ENCODE data around the gene MYOM3.

Gene MYOM3

GRCh38 chr1:24126018-24126671 lies 14.2 kb upstream of the MYOM3 start:
- peaks cover 3% of the 10 kb centered on the region for H3K4me1 Mint-ChIP-seq (ENCODE audit: low read depth)
- no peaks in the 10 kb centered on the region for H3K9me3 Mint-ChIP-seq
- DNase-seq, result no peak
- no peak overlapping the region for H3K27ac Mint-ChIP-seq
- peaks cover 2% of the 10 kb centered on the region for H3K27me3 Mint-ChIP-seq
- H3K36me3 Mint-ChIP-seq (ENCODE audit: low read depth), result no peaks in the 10 kb centered on the region
- H3K4me3 Mint-ChIP-seq, result no peak overlapping the region

- DNase-seq, result no peak
- no peaks in the 10 kb centered on the region for H3K9me3 Mint-ChIP-seq
- no peak overlapping the region for H3K4me3 Mint-ChIP-seq
- no peak overlapping the region for H3K27ac Mint-ChIP-seq
- H3K27me3 Mint-ChIP-seq, result peaks cover 6% of the 10 kb centered on the region
- H3K36me3 Mint-ChIP-seq (ENCODE audit: low read depth), result no peaks in the 10 kb centered on the region
- H3K4me1 Mint-ChIP-seq (ENCODE audit: low read depth), result peaks cover 3% of the 10 kb centered on the region
These were observed 13.5 kb upstream of the MYOM3 start for GRCh38 chr1:24125456-24125855.

GRCh38 chr1:24124980-24125379 lies 13.0 kb upstream of the MYOM3 start:
- DNase-seq, result no peak
- H3K9me3 Mint-ChIP-seq, result no peaks in the 10 kb centered on the region
- H3K4me3 Mint-ChIP-seq, result no peak overlapping the region
- H3K36me3 Mint-ChIP-seq (ENCODE audit: low read depth), result no peaks in the 10 kb centered on the region
- no peak overlapping the region for H3K27ac Mint-ChIP-seq
- H3K27me3 Mint-ChIP-seq, result peaks cover 7% of the 10 kb centered on the region
- peaks cover 3% of the 10 kb centered on the region for H3K4me1 Mint-ChIP-seq (ENCODE audit: low read depth)

GRCh38 chr1:24123611-24124010 lies 11.7 kb upstream of the MYOM3 start:
- peaks cover 18% of the 10 kb centered on the region for H3K27me3 Mint-ChIP-seq
- no peak overlapping the region for H3K4me3 Mint-ChIP-seq
- H3K36me3 Mint-ChIP-seq (ENCODE audit: low read depth), result no peaks in the 10 kb centered on the region
- H3K4me1 Mint-ChIP-seq (ENCODE audit: low read depth), result peaks cover 3% of the 10 kb centered on the region
- H3K27ac Mint-ChIP-seq, result no peak overlapping the region
- no peaks in the 10 kb centered on the region for H3K9me3 Mint-ChIP-seq
- no peak for DNase-seq

GRCh38 chr1:24122776-24123175 lies 10.8 kb upstream of the MYOM3 start:
- H3K4me3 Mint-ChIP-seq, result no peak overlapping the region
- H3K4me1 Mint-ChIP-seq (ENCODE audit: low read depth), result peaks cover 3% of the 10 kb centered on the region
- no peak overlapping the region for H3K27ac Mint-ChIP-seq
- no peaks in the 10 kb centered on the region for H3K36me3 Mint-ChIP-seq (ENCODE audit: low read depth)
- H3K27me3 Mint-ChIP-seq, result peaks cover 22% of the 10 kb centered on the region
- DNase-seq, result no peak
- no peaks in the 10 kb centered on the region for H3K9me3 Mint-ChIP-seq

- Mint-ChIP-seq H3K27me3 (peaks cover 30% of the 10 kb centered on the region), H3K36me3 (ENCODE audit: low read depth) (no peaks in the 10 kb centered on the region), H3K4me1 (ENCODE audit: low read depth) (peaks cover under 1% of the 10 kb centered on the region), H3K4me3 (no peak overlapping the region), H3K9me3 (no peaks in the 10 kb centered on the region), H3K27ac (no peak overlapping the region)
- DNase-seq, result no peak
These were observed 9.5 kb upstream of the MYOM3 start for GRCh38 chr1:24121406-24121805.

- H3K27ac Mint-ChIP-seq, result no peak overlapping the region
- H3K4me1 Mint-ChIP-seq (ENCODE audit: low read depth), result no peaks in the 10 kb centered on the region
These were observed 9.0 kb upstream of the MYOM3 start for GRCh38 chr1:24120965-24121364.

GRCh38 chr1:24119859-24120756 lies 8.2 kb upstream of the MYOM3 start:
- DNase-seq, result no peak
- Mint-ChIP-seq H3K4me3 (no peak overlapping the region), H3K36me3 (ENCODE audit: low read depth) (no peaks in the 10 kb centered on the region), H3K9me3 (no peaks in the 10 kb centered on the region), H3K27me3 (peaks cover 33% of the 10 kb centered on the region), H3K4me1 (ENCODE audit: low read depth) (no peaks in the 10 kb centered on the region), H3K27ac (no peak overlapping the region)

More at GRCh38 chr1:24120965-24121364, 9.0 kb upstream of the MYOM3 start:
- Mint-ChIP-seq H3K27me3 (peaks cover 30% of the 10 kb centered on the region), H3K9me3 (no peaks in the 10 kb centered on the region), H3K36me3 (ENCODE audit: low read depth) (no peaks in the 10 kb centered on the region), H3K4me3 (no peak overlapping the region)
- no peak for DNase-seq

GRCh38 chr1:24119489-24119858 lies 7.5 kb upstream of the MYOM3 start:
- Mint-ChIP-seq H3K27ac (no peak overlapping the region), H3K4me3 (no peak overlapping the region), H3K9me3 (no peaks in the 10 kb centered on the region), H3K36me3 (ENCODE audit: low read depth) (no peaks in the 10 kb centered on the region), H3K4me1 (ENCODE audit: low read depth) (no peaks in the 10 kb centered on the region), H3K27me3 (peaks cover 37% of the 10 kb centered on the region)
- DNase-seq, result no peak

- H3K4me3 Mint-ChIP-seq, result no peak overlapping the region
- no peaks in the 10 kb centered on the region for H3K36me3 Mint-ChIP-seq (ENCODE audit: low read depth)
- no peak for DNase-seq
- H3K9me3 Mint-ChIP-seq, result no peaks in the 10 kb centered on the region
- no peaks in the 10 kb centered on the region for H3K4me1 Mint-ChIP-seq (ENCODE audit: low read depth)
- no peak overlapping the region for H3K27ac Mint-ChIP-seq
- H3K27me3 Mint-ChIP-seq, result peaks cover 42% of the 10 kb centered on the region
These were observed 6.7 kb upstream of the MYOM3 start for GRCh38 chr1:24118410-24119242.

- peaks cover 47% of the 10 kb centered on the region for H3K27me3 Mint-ChIP-seq
These were observed 5.9 kb upstream of the MYOM3 start for GRCh38 chr1:24117722-24118409.

GRCh38 chr1:24117132-24117531 lies 5.2 kb upstream of the MYOM3 start:
- H3K4me1 Mint-ChIP-seq (ENCODE audit: low read depth), result peaks cover 7% of the 10 kb centered on the region
- no peak overlapping the region for H3K27ac Mint-ChIP-seq
- H3K36me3 Mint-ChIP-seq (ENCODE audit: low read depth), result no peaks in the 10 kb centered on the region
- no peak for DNase-seq
- H3K9me3 Mint-ChIP-seq, result no peaks in the 10 kb centered on the region
- no peak overlapping the region for H3K4me3 Mint-ChIP-seq
- peaks cover 54% of the 10 kb centered on the region for H3K27me3 Mint-ChIP-seq

More at GRCh38 chr1:24117722-24118409, 5.9 kb upstream of the MYOM3 start:
- Mint-ChIP-seq H3K4me1 (ENCODE audit: low read depth) (no peaks in the 10 kb centered on the region), H3K4me3 (no peak overlapping the region), H3K36me3 (ENCODE audit: low read depth) (no peaks in the 10 kb centered on the region), H3K27ac (no peak overlapping the region), H3K9me3 (no peaks in the 10 kb centered on the region)
- DNase-seq, result no peak

GRCh38 chr1:24114753-24115152 lies 2.8 kb upstream of the MYOM3 start:
- DNase-seq, result no peak
- Mint-ChIP-seq H3K36me3 (ENCODE audit: low read depth) (no peaks in the 10 kb centered on the region), H3K4me3 (no peak overlapping the region), H3K4me1 (ENCODE audit: low read depth) (peaks cover 7% of the 10 kb centered on the region), H3K27me3 (peaks cover 51% of the 10 kb centered on the region), H3K9me3 (no peaks in the 10 kb centered on the region), H3K27ac (no peak overlapping the region)

GRCh38 chr1:24113641-24114033 lies 1.7 kb upstream of the MYOM3 start:
- peaks cover 7% of the 10 kb centered on the region for H3K4me1 Mint-ChIP-seq (ENCODE audit: low read depth)
- no peak overlapping the region for H3K27ac Mint-ChIP-seq
- peaks cover 42% of the 10 kb centered on the region for H3K27me3 Mint-ChIP-seq
- no peaks in the 10 kb centered on the region for H3K9me3 Mint-ChIP-seq
- no peaks in the 10 kb centered on the region for H3K36me3 Mint-ChIP-seq (ENCODE audit: low read depth)
- no peak for DNase-seq
- H3K4me3 Mint-ChIP-seq, result no peak overlapping the region
